ENCODE measurements around the gene KCNQ1.
A peak's percentile ranks its signal among the peaks of the same experiment; 100 is the strongest.
"Not testable (repeated sequence)": the region's sequence is repeated elsewhere in the genome, so short reads cannot be mapped to it uniquely, and the experiment has no call there.

Gene KCNQ1

DNA sequence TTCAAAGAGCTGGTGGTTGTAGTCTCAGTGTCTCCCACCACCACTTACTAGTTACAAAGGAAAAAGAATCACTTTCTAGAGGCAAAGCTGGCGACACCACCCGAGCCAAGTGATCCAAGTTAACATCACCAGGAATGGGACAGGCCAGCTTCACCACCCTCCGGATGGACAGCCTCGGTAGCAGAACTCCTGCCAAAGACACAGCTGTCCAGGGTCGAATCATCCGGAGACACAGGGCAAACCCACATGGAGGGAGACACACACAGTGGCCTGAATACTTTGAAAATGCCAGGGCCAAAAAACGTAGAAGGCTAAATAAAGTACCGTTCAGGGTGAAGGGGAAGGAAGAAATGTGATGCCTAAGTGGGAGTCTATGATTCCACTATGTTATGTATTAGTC, 33.1 kb downstream of the KCNQ1 start:
- no peak for DNase-seq

DNA sequence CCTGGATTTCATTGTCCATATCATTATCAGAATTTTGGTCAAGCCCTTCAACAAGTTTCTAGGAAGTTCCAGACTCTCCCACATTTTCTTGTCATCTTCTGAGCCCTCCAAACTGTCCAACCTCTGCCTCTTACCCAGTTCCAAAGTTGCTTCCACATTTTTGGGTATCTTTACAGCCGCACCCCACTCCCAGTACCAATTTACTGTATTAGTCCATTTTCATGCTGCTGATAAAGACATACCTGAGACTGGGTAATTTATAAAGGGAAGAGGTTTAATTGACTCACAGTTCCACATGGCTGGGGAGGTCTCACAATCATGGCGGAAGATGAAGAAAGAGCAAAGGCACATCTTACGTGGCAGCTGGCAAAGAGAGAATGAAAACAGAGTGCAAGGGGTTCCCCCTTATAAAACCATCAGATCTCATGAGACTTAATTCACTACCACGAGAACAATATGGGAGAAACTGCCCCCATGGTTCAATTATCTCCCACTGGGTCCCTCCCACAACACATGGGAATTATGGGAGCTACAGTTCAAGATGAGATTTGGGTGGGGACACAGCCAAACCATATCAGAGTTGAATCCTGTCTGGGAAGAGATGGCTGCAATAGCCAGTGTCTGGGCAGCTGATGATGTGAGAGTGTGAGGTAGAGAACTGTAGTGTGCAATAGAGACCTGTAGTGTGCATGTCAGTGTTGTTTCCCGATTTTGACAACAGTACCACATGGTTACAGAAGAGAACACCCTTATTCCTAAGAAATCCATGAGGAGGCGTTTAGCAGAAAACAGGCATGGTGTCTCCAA, 35.5 kb downstream of the KCNQ1 start:
- not testable (repeated sequence) for DNase-seq

DNA sequence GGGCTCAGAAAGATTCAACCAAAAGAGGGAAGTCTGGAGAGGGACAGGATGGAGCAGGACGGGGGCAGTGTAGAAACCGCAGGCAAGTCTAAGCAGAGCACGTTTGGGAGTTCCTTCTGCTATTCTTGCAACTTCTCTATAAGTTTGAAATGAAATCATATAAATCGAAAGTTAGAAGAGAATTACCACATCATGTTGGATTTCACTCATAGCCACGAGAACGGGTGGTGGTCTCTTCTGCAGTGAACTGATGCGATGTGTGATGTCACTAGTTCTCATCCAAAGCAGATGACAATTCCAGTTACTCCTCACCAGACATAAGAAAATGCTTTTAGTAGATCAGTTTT, 36.0 kb downstream of the KCNQ1 start:
- no peak for DNase-seq

DNA sequence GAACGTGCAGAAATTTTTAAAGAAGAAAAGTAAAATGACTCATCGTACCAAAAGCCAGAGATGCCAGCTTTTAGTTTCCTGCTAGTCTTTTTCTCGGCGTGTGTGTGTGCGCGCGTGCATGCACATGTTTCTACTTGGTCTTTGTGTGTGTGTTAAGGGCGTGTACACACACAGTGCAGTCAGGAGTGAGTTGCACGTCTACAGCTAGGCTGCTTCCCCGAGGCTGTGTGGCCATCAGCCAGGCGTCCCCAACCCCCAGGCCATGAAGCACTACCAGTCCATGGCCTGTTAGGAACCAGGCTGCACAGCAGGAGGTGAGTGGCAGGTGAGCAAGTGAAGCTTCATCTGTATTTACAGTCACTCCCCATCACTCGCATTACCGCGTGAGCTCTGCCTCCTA, 36.4 kb downstream of the KCNQ1 start:
- DNase-seq = peak; percentile 1

DNA sequence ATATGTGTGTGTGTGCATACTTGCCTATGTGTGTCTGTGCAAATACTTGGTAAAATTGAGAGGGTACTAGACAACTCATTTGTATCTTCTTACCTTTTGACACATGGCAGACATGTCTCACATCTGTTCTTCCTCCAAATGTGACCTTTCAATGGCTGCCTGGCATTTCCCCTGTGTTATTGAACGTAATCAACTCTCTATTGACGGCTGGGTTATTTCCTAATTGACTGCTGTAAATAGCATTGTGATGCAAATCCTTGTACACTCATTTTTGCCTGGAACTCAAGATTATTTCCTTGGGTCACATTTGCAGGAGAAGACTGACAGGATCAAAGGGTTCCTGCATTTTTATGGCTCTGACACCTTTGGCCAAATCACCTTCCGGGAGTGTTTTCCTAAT, 37.4 kb downstream of the KCNQ1 start:
- no peak for DNase-seq

DNA sequence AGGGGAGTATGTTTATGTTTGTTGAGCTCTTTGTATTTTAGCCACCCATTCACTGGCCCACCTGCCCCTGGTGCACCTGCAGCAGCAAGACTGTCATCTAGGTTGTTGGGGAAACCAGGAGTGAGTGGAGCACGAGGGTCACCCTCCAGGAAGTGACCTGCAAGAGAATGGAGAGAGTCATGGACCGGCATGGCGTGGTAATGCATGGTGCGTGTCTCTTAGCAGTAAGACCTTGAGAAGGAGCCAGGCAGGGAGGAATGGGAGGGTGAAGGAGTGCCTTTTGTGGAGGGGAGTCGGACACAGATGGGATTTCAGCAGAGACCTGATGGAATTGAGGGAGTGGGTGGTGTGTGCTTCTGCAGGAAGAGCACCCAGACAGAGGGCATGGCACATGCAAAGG, 37.9 kb downstream of the KCNQ1 start:
- DNase-seq = peak; percentile 67

DNA sequence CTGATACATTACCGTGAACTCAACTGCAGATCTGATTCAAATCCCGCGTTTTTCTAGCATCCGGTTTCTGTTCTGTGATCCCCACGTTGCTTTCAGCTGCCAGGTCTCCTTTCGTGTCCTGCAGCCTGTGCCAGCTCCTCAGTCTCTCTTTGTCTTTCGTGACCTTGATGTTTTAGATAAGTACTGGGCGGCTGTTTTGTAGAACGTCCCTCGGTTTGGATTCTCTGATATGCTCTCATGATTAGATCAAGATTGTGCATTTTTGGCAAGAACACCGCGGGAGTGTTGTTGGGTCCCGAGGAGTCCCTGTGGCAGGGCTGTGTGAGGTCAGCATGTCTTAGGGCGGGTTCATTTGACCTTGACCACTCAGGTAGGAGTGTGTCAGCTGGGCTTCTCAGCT, 38.6 kb downstream of the KCNQ1 start:
- peak; percentile 43 for DNase-seq

DNA sequence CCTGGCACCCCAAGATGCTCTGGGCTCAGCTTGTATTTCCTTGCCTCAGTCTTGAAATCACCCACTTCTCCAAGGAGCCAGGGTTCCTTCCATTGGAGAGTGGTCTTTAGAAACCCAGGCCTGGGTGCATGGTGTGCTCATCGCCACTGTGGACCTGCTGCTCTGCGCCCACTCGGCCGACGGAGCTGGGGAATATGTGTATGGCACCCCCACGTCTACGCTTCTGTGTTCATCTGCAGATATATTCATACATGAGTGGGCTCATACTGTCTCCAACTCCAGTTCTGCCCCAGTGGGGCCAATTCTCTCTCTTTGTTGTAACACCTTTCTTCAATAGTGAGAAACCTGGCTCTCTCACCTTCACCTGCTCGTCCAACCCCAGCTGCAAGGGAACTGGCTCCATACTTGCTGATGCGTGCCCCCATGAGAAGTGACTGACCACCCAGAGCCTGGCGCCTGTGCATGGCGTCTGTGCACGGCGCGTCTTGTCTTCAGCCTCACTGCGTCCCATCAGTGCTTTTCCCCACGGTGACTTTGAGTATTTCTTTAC, 39.8 kb downstream of the KCNQ1 start:
- no peak for DNase-seq

DNA sequence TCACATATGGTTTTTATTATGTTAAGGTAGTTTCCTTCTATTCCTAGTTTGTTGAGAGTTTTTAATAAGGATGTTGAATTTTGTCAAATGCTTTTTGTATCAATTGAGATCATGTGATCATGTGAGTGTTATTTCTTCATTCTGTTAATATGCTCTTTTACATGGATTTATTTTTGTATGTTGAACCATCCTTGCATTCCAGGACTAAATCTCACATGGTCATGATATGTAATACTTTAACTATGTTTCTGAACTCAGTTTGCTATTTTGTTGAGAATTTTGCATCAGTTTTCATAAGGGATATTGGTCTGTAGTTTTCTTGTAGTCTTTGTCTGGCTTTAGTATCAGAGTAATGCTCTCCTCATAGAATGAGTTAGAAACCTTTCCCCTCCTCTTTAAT, 43.2 kb downstream of the KCNQ1 start:
- DNase-seq = no peak

DNA sequence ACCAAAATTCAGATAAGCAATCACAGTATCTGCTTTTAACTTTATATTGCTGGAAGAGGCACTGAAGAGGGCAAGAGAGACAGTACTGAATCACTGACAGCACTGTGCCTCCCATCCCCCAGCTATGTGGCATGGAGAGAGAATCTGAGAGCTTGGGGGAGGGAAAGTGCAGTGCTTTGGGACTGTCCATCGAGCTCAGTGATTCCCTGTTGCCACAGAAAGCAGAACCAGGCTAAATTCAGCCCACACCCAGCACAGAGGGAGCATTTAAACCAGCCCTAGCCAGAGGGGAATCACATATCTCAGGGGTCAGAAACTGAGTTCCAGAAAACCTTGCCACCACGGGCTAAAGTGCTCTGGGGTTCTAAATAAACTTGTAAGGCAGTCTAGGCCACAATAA, 44.3 kb downstream of the KCNQ1 start:
- DNase-seq = no peak

DNA sequence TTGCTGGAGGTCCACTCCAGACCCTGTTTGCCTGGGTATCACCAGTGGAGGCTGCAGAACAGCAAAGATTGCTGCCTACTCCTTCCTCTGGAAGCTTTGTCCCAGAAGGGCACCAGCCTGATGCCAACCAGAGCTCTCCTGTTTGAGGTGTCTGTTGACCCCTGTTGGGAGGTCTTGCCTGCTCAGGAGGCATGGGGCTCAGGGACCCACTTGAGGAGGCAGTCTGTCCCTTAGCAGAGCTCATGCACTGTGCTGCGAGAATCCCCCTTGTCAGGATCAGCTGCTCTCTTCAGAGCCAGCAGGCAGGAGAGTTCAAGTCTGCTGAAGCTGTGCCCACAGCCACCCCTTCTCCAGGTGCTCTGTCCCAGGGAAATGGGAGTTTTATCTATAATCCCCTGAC, 53.1 kb downstream of the KCNQ1 start:
- DNase-seq = not testable (repeated sequence)

DNA sequence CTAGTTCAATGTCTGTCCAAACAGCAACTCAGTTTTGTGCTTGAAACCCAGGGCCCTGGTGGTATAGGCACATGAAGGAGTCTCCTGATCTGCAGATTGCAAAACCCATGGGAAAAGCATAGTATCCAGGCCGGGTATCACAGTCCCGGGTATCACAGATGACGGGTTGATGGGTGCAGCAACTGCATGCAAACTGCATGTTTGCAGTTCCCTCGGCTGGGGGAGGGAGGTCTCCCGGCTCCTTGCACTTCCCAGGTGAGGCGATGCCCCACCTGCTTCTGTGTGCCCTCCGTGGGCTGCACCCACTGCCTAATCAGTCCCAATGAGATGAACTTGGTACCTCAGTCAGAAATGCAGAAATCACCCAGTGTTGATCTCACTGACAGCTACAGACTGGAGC, 53.9 kb downstream of the KCNQ1 start:
- DNase-seq = no peak

DNA sequence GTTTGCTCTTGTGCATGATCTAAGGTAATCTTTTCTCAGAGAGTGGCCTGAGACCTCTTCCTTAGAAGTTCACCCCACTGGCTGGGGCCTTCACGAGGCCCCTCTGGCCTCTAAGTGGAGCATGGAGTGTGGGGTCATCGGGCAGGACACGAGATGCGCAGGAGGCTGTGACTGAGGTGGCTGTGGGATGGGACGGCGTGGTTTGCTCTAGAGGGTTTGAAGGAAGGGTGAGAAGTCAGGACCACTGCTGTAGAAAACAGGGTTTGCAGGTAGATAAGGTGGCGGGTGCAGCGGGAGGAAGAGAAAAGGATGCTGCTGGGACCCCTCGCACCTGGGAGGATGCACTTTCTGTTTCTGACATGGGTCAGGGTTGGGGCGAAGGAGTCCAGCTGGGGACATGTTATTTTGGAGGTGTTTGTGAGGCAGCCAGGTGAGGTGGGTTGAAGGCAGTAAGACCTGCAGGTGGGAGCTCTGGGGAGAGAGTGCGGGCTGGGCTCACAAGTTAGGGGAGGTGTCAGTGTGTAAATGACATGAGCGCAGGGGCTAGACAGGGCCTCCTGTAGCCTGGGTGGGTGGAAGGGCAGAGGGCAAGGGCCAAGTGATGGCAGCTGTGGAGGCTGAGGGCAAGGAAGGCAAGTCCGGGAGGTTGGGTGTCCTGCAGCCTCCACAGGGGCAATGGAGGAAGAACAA, 62.5 kb downstream of the KCNQ1 start:
- no peak for DNase-seq

DNA sequence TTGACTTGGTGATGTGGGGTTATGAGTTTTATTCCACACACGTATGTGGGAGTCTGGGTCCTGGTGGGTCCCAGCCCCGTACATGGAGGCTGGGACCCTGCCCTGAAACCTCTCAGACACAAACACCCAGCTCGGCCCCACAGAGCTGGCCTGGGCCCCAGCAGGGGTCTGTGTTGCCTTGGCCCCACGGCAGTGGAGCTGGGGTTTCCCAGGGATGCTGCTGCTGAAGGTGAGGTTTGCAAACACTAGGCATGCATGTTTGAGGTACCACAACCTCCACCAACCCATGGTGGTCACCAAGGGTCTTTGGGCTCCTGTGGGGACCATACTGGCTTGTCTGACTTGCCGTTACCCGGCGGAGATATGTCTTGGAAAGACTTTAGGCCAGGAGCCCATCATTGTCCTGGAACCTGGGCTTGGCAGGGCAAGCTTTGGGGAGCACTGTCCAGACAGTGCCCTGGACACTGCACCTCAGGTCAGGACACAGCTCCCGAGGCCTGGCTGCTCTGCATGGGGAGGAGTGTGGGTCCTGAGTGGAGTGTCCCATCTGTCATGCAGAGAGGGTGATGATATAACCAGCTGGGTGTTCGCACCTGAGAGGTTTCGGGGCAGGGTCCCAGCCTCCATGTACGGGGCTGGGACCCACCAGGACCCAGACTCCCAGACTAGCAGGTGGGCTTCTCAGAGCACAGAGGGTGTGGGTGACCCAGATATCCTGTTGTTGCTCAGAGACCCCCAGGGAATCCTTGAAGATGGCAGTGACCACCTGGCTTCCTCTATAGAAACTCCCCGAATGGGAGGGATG, 63.3 kb downstream of the KCNQ1 start:
- no peak for DNase-seq

DNA sequence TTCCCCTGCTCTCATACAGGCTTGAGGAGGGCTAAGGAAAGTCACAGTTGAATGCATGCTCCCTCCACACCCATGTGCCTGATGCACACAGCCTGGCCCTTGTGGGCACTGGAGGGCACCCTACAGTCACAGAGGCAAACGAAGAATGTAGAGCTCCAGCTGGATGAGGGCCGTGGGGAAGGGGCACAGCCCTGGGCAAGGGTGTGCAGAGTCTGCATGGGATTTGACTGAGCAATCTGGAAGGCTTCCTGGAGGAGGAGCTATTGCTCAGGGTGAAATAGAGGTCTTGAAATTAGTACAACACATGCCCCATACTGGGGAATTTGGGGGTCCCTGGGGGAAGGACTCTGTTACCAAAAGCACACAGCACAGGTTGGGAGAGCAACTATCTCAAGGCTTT, 64.0 kb downstream of the KCNQ1 start:
- no peak for DNase-seq

DNA sequence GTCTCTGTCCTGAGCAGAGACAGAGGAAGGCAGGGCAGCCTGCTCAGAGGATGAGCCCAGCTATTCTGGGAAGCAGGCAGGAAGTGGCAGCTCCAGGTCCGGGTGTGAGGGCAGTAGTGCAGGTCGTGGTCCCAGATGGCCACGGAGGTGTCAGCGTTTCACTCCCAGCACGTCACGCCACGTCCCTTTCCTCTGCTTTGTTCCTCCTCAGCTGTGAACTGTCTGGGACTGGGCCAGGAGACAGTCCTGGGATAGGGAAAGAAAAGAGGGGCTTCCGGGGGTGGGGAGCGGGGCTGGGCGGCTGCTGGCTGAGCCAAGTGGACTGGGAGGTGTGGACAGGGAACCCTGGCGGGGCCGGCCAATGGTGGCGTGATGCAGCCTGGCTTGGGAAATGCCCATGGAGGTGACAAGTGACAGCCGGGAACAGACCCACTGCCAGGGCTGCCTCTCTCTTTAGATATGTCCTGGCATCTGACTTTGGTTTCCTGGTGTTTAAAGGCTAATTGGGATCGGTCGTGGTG, 64.7 kb downstream of the KCNQ1 start:
- DNase-seq = no peak

DNA sequence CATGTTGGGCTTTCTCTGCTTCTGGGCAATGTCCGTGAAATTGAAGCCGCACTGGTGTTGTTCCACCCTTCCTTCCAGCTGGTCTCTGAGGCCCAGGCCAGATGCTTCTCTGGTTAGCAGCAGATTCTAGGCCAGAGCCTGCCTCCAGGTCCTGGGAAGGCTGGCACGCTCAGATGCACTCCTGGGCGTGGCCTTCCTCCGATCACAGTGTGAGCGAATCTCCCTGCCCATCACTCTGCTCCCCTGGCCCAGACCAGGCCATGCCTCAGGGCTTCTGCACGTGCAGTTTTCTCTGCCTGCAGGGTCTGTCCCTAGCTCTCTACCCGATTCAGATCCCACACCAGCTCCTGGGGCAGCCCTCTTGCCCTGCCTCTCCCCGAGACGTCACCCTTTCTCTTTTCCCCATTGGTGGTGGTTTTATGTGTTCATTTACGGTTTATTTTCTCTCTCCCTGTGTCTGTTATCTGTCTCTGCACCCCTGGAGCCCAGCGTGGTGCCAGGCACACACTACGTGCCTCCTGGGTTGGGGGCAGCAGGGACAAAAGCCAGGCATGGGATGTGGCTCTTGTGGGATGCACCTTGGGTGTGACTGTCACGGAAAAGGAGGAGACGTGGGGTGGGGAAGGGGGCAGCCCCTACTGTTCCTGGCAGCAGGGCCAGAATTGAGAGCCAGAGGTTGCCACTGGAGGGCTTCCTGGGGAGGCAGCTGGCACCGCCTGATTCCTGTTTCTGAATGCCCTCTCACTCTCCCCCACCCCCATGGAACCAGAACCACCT, 66.0 kb downstream of the KCNQ1 start:
- no peak for DNase-seq

DNA sequence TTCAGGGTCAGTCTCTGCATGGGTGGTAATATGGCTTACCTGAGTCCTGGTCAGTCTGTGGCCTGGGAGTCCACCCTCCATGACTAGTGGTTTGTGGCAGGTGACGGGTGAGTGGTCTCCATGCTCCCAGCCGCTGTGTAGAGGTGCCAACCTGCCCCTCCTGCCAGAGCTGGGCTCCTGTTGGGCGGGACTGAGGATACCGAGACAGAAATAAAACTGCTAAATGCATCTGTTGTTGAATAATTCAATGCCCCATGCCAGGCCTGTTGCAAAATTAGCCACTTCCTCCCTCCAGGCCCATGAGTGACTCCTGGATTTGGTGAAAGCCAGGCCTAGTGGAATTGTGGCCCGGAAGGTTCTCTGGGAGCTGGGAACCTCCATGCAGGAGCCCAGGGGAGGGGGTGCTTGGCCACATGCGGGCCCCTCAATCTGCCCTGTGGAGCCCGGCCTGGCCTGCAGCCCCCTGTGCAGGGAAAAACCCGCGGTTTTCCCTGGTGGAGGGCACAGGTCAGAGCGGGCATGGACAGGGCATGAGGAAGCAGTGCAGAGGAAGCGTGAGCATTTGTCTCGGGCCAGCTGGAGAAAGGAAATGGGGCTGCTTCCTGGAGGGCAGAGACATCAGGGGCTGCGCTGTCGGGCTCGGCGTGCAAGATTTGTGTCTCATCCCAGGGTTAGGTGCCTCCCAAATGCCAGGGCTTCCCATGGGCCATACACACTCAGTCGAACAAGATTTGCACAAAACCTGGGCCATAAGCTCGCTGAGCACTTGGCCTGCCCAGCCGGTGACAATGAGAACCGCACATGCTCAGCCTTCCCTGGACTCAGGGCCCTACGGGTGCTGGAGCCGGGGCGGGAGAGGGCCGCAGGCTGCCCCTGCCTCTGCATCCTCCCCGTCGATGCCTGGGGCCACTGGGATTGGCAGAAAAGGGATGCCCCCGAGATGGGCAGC, 66.9 kb downstream of the KCNQ1 start:
- no peak for DNase-seq

DNA sequence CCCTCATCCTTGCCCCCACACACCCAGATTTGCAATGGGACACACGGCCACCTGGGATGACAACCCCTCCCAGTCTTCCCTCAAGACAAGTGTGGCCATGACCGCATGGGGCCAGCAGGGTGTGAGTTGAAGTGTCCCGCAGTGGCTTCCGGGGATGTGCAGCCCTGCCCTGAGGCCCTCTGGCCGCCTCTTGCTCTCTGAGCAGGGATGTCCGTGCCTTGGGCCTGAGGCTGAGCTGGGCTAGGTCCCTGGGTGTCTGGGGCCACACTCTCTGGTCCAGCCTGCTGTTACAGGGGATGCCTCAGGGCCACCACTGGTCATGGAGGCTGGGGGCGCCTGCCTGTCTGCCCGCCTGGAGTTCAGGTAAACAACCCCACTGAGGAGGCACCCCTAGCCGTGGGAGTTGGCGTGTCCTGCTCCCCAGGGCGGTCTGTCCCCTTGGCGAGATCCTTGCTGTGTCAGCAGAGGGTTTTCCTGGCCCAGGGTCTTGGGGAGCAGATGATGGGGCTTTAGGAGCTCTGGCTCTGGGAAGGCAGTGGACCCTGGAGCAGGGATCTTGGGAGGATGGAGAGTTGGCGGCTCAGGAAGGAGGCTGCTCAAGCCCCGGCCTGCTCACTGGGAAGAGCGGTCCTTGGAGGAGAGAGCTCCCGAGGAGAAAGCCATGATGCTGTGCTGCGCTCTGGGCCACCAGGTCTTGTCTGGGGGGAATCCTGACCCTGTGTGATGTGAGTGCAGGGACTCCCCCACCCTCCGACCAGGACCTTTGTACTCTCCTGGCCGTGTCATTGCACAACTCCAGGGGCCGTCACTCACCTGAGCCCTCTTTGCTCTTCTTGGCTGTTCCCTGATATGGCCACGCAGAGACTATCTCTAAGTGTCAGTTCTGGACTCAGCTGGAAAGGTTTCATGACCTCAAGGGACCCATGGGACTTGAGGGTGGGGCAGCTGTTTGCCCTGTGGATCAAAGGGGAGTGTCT, 67.9 kb downstream of the KCNQ1 start:
- no peak for DNase-seq

DNA sequence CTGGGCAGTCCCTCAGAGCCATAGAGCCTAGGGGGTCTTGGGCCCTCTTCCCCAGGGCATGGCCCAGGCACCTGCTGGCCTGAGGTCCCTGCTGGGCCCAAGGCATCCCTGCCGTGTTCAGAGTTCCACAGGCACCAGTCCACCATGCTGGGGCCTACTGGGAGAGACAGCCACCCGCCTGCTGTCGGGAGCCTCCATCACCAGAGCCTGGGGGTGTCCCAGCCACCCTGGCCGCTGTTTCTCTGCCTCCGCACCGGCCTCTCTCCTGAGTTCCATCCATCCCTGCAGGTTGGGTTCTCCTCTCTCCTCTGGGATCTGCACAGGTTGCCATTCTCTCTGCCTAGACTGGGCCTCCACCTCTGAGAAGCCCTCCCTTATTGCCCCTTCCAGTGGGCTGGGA, 68.6 kb downstream of the KCNQ1 start:
- no peak for DNase-seq

Measured in DMS153 (cell line).